GM12864 (cell line): Measurements from ENCODE around the gene CDC37L1.

Source experiments
- DNase-seq: peaks from one replicate; pipeline ENCODE4 v3.0.0-alpha.2; 2011; ENCODE audit warnings: low read depth
- H3K4me3 ChIP-seq: 2 replicates; pipeline ENCODE4 v1.5.1; 2011; ENCODE audit warnings: mild to moderate bottlenecking, low read depth, low read length, control low read depth
- TF ChIP-seq, protein P1 (sequence below): IDR thresholded peaks from 2 replicates; pipeline ENCODE4 v1.5.1; 2011; ENCODE audit warnings: low read depth, mild to moderate bottlenecking, moderate library complexity, low read length, control low read depth, inconsistent platforms; ENCODE audit errors: missing control alignments

Gene CDC37L1

DNA sequence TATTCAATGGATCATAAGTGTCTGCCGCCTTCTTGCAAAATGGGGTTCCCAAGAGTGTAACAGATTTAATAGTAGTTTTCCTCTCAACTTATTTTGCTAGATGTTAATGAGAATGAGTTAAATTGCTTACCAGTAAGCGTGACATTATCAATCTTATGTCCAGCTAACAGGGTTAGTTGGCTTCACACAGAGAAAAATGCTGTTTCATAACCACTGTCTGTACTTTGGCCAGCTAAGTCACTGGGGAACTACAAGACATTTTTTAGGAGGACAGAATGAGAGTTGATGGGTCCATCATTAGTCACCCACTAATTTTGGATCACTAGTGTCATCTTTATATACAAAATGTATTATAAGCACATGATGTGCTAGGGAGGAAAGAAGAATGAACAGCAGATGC is 1.4 kb downstream of the CDC37L1 start:
- TF ChIP-seq, protein P1, sequence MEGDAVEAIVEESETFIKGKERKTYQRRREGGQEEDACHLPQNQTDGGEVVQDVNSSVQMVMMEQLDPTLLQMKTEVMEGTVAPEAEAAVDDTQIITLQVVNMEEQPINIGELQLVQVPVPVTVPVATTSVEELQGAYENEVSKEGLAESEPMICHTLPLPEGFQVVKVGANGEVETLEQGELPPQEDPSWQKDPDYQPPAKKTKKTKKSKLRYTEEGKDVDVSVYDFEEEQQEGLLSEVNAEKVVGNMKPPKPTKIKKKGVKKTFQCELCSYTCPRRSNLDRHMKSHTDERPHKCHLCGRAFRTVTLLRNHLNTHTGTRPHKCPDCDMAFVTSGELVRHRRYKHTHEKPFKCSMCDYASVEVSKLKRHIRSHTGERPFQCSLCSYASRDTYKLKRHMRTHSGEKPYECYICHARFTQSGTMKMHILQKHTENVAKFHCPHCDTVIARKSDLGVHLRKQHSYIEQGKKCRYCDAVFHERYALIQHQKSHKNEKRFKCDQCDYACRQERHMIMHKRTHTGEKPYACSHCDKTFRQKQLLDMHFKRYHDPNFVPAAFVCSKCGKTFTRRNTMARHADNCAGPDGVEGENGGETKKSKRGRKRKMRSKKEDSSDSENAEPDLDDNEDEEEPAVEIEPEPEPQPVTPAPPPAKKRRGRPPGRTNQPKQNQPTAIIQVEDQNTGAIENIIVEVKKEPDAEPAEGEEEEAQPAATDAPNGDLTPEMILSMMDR, result no peak
- peak overlapping the region; percentile 91; the same call in 1 of the 2 replicates for H3K4me3 ChIP-seq
- no peak for DNase-seq

DNA sequence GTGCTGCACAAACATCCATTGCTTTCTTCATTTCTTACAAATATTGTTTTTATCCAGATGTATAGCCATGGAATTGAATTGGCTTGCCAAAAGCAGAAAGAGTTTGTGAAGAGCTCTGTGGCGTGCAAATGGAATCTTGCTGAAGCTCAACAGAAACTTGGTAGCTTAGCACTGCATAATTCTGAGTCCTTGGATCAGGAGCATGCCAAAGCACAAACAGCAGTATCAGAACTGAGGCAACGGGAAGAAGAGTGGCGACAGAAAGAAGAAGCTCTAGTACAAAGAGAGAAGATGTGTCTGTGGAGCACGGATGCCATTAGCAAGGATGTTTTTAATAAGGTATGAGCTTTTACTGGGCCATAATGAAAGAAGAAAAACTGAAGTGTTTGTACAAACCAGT is 5.5 kb downstream of the CDC37L1 start:
- TF ChIP-seq, protein P1, result no peak
- H3K4me3 ChIP-seq, result no peak overlapping the region
- no peak for DNase-seq

DNA sequence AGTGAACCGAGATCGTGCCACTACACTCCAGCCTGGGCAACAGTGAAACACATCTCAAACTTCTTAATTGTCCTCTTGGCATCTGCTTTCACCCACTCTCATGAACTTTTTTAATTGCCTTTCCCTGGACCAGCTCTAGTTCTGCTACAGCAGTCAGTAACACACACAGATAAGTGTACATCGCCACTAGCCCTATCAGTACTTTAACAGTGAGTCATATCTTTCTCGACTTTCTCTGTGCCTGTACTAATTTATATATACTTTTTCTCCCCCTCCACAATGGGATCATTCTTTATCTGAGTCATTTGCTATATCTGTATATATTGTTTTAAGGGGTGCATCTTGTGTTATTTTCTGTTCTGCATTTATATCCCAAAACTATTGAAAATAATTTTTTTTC is 6.7 kb downstream of the CDC37L1 start:
- H3K4me3 ChIP-seq, result no peak overlapping the region
- DNase-seq, result no peak
- TF ChIP-seq, protein P1, result no peak

DNA sequence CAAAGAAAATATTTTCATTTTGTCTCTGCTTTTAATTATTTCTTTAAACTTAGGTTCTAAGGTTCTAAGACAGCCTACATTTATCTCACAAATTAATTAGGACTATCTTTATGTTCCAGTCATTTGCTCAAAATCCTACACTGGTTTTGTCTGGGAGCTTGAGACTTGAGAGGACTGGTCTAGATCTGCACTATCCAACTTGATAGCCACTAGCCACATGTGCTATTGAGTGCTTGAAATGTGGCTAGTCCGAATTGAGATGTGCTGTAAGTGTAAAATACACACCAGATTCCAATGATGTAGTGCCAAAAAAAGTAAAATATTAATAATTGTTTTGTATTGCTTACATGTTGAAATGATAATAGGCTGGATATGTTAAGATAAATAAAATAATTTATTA is 7.2 kb downstream of the CDC37L1 start:
- H3K4me3 ChIP-seq, result no peak overlapping the region
- TF ChIP-seq, protein P1, result no peak
- no peak for DNase-seq

DNA sequence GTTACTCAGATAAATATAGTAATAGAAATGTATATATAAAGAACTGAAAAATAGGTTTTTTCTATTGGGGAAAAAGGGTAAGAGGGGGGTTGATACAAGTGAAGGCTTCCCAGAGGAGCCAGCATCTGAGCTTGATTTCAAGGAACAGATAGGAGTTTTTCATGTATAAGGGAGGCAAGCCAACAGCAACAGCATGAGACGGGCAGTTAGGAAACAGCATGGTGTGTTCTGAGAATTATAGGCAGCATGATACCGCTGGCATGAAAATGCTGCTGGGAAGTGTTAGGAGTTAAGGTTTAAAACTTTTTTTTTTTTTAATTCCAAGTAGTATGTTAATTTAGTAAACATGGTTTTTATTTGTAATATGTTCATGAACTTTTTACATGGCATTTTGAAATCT is 9.7 kb downstream of the CDC37L1 start:
- DNase-seq, result no peak
- TF ChIP-seq, protein P1, result no peak
- H3K4me3 ChIP-seq, result no peak overlapping the region

DNA sequence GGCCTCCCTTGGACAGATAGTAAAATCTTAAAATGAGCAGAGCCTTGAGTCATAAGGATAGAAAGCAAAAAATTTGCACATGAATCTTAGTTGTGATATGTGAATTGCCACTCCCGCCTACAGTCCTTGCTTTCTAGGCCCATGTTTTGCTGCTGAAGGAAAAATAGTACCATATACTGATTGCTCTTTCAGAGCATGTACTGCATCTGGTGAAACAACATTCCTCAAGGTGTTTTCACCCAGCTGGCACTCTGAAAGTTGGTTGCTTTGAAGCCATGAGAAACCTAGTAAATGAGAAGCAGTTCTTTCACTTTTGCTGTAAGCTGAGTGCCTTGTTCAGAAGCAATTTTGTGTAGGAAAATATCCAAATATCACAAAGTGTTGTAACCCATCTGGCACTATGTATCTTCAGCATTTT is 10.3 kb downstream of the CDC37L1 start:
- TF ChIP-seq, protein P1, result no peak
- H3K4me3 ChIP-seq, result peak overlapping the region; percentile 11; the same call in 1 of the 2 replicates
- DNase-seq, result peak; percentile 44

DNA sequence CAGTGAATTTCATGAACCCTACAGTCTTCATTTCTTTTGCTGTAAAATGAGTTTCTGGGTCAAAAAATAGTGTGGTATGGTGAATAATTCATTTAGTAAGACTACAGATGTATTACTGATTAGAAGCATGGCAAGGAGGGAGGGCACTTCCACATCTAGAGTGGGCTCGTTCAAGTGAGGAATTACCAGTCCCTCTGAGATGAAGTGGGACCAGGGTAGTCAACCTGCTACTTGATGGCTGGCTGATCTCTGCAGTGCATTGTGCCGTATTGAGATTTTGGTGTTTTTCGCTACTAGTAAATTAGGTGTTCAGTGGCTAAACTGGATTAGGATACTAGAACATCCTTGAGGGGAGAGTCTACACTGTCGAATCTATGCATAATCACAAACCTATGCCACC is 10.8 kb downstream of the CDC37L1 start:
- TF ChIP-seq, protein P1, result no peak
- H3K4me3 ChIP-seq, result peak overlapping the region; percentile 11; the same call in 1 of the 2 replicates
- no peak for DNase-seq
